ENCODE results near the gene NTN1.

Gene NTN1

GRCh38 chr17:9072696-9073339, 51.5 kb downstream of the NTN1 start:
- no peaks in the 10 kb centered on the region for H3K4me1 ChIP-seq (ENCODE audit: control insufficient read depth, insufficient read depth, low read length)
- ChIA-PET POLR2A (no interaction called here), CTCF (interaction anchor here (0.6 kb wide), 1 partner anchor 239 kb away, joined by 3 read pairs; no protein-coding TSS in a partner anchor)
- no peak for TF ChIP-seq ZBTB26 (tag by site-specific recombination; optimal IDR thresholded peaks at IDR 0.05)
- TF ChIP-seq ZNF791 (tag by site-specific recombination; IDR thresholded peaks at IDR 0.05): no peak
- TF ChIP-seq ZNF302 (tag by site-specific recombination; IDR thresholded peaks at IDR 0.05; ENCODE audit: low read depth): no peak
- TF ChIP-seq ZNF645 (tag by site-specific recombination; IDR thresholded peaks at IDR 0.05): no peak
- no peak overlapping the region for H3K4me3 ChIP-seq (ENCODE audit: low read depth, low read length)
- no peaks in the 10 kb centered on the region for H3K9me3 ChIP-seq (ENCODE audit: control insufficient read depth, insufficient read depth, low read depth, low read length)
- no peaks in the 10 kb centered on the region for H3K36me3 ChIP-seq (ENCODE audit: control insufficient read depth in 2 of 2, insufficient read depth in 1 of 2, low read length in 2 of 2)
- no peak overlapping the region for H3K27ac ChIP-seq (ENCODE audit: extremely low read depth, low read depth, low read length)

GRCh38 chr17:9074131-9074530, 52.8 kb downstream of the NTN1 start:
- ChIA-PET CTCF (interaction anchor here (0.7 kb wide), 1 partner anchor 164 kb away, joined by 3 read pairs; no protein-coding TSS in a partner anchor), POLR2A (no interaction called here)
- TF ChIP-seq ZNF660 (tag by site-specific recombination; IDR thresholded peaks at IDR 0.05) (no peak), ZFP3 (tag by site-specific recombination; IDR thresholded peaks at IDR 0.05; ENCODE audit: low read depth) (no peak), ZEB2 (tag by site-specific recombination; IDR thresholded peaks at IDR 0.05) (no peak)
- Histone ChIP-seq H3K27ac (ENCODE audit: extremely low read depth, low read depth, low read length) (no peak overlapping the region), H3K4me1 (ENCODE audit: control insufficient read depth, insufficient read depth, low read length) (no peaks in the 10 kb centered on the region), H3K9me3 (ENCODE audit: control insufficient read depth, insufficient read depth, low read depth, low read length) (no peaks in the 10 kb centered on the region), H3K4me3 (ENCODE audit: low read depth, low read length) (no peak overlapping the region), H3K36me3 (ENCODE audit: control insufficient read depth in 2 of 2, insufficient read depth in 1 of 2, low read length in 2 of 2) (no peaks in the 10 kb centered on the region)

GRCh38 chr17:9079461-9080103, 58.3 kb downstream of the NTN1 start:
- no peak overlapping the region for H3K27ac ChIP-seq (ENCODE audit: extremely low read depth, low read depth, low read length)
- no peaks in the 10 kb centered on the region for H3K36me3 ChIP-seq (ENCODE audit: control insufficient read depth in 2 of 2, insufficient read depth in 1 of 2, low read length in 2 of 2)
- H3K4me1 ChIP-seq (ENCODE audit: control insufficient read depth, insufficient read depth, low read length): peaks cover 3% of the 10 kb centered on the region; the same call in 1 of the 2 replicates
- peak; percentile 40; the same call in 1 of the 2 replicates for TF ChIP-seq ZBTB11 (tag by site-specific recombination; conservative IDR thresholded peaks at IDR 0.05; ENCODE audit: low read depth)
- no peak for TF ChIP-seq ZNF560 (tag by site-specific recombination; IDR thresholded peaks at IDR 0.05; ENCODE audit: borderline replicate concordance)
- ChIA-PET POLR2A (interaction anchor here (0.6 kb wide), 1 partner anchor 21 kb away, joined by 3 read pairs; no protein-coding TSS in a partner anchor), CTCF (interaction anchor here (1.1 kb wide), 1 partner anchor 82 kb away, joined by 3 read pairs; no protein-coding TSS in a partner anchor)
- no peaks in the 10 kb centered on the region for H3K9me3 ChIP-seq (ENCODE audit: control insufficient read depth, insufficient read depth, low read depth, low read length)
- no peak overlapping the region for H3K4me3 ChIP-seq (ENCODE audit: low read depth, low read length)

Measured in HEK293 (cell line).